HS-5 (cell line): Measurements from ENCODE around the gene ZNF445.
"Not testable (repeated sequence)": the region's sequence is repeated elsewhere in the genome, so short reads cannot be mapped to it uniquely, and the experiment has no call there.

Experiments
- DNase-seq: peaks from one replicate; pipeline ENCODE4 v3.0.0-alpha.2; 2012; ENCODE audit warnings: low read depth

The ZNF445 gene

GRCh38 chr3:44434834-44435510 is 42.5 kb downstream of the ZNF445 start:
- no peak for DNase-seq

DNA sequence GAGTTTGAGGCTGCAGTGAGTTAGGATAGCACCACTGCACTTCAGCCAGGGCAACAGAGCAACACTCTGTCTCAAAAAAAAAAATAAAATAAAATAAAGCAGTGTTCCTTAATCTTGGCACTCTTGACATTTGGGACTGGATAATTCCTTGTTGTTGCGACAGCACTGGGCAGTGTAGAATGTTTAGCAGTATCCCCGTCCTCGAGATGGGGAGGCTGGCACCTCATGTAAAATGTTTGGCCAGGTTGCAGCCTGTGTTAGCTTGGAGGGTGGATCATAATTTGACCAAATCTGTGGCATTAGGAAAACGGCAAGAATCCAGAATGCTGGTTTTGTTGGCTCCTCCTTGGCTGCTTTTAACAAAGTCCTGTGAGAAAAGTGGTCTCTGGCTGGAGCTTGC is 47.0 kb downstream of the ZNF445 start:
- DNase-seq: no peak

- DNase-seq: no peak
These were observed 48.0 kb downstream of the ZNF445 start for GRCh38 chr3:44429459-44429858.

DNA sequence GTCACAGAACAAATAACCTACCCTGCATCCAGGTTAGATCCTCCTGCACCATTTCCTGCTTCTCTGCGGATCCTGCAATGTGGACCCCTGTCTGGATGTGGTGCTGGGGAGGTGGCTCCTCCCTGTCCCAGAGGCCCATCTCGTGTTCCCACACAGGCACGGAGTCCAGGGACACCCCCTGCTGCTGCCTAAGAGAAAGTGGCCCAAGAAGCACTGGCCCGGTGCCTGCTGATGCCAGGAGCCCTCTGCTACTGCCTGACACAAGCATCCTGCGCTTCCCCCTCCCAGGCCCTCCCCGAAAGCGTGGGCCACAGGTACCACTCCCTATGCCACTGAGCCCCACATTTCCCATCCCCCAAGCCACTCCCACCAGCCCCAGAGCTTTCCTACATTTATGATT is 48.6 kb downstream of the ZNF445 start:
- DNase-seq: no peak

GRCh38 chr3:44427683-44428082 is 49.8 kb downstream of the ZNF445 start:
- no peak for DNase-seq

DNA sequence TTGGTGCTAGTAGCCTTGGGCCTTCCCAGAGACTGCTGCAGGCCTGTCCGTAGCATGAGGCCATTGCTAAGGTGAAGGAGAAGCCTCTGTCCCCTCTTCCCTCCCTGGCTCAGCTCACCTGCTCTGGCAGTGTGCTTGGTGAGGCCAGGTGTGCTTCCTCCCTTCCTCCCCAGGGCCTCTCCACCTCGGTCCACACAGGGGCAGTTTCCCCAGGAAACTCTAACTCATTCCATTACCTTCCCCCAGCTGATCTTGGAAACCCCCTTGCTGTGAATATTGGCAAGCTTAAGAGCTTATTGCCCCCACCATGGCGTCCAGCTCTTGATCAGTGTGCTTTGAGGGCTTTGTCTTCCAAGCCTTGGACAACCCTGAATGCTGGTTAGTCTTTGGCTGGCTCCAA is 52.7 kb downstream of the ZNF445 start:
- no peak for DNase-seq

DNA sequence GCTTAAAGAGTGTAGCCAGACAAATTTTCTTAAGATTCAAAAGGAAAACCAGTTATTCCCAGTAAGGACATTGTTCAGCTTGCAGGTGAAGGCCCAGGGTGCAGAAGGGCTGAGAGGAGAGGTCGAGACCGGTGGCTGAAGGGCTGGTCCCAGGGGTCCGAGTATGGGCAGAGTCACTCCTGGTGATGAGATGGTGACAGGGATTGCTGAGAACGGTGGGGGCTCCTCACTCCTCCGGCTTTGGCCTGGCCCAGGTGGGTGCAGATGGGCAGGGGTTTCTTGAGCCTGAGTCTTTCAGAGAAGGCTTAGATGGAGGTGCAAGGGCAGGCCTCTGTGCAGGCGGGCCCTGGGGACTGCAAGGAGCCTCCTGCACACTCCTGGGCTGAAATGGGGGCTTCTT is 56.2 kb downstream of the ZNF445 start:
- no peak for DNase-seq

GRCh38 chr3:44420676-44421075 is 56.8 kb downstream of the ZNF445 start:
- no peak for DNase-seq

DNA sequence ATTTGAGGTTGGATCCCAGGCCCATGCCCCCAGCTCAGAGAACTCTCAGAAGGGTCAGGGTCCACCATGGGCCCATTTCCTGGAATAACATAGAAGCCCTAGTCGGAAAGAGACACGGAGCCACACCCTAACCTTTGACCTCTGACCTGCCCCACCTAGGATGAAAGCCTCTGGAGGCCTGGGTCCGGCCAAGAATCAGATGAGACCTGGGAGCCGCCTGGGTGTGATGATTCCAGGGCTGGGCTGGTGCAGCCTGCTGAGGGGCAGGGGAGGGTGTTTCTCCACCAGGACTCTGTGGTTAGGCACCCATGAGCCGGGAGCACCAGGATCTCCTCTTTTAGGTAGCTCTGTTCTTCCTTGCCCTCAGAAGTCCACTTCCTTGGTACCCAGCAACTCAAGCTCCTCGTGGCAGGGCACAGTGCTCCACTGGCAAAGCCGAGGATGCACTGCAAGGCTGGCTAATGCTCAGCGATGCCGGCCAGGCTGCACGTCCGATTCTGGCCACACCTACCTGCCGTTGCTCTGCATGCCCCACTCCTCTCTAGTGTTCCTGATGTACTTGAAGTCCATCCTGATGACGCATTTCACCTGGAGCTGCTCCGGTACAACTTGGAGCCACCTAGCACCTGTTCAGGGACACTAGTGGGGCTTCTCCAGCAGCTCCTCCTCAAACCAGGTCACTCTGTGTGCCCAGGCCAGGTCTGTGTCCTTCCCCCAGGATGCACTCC is 57.4 kb downstream of the ZNF445 start:
- no peak for DNase-seq

- DNase-seq: no peak
These were observed 58.2 kb downstream of the ZNF445 start for GRCh38 chr3:44419116-44419922.

DNA sequence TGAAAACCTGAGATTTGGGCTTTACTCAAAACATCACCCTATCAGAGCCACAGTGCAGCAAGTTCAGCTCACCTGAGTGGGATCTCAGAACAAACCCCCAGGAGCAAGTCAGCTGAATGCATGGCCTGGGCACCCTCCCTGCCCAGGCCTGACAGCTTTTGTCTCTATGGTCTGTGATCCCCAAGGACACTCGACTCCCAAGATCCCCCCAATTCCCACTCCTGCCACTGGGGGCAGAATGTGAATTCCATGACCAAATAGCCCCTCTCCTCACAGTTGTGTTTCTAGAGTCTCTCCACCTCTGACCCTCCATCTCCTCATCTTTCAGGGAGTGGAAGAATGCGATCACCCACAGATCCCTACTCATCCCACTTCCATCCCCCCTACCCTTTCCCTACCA is 58.9 kb downstream of the ZNF445 start:
- DNase-seq: no peak

- DNase-seq: not testable (repeated sequence)
These were observed 59.4 kb downstream of the ZNF445 start for GRCh38 chr3:44418118-44418517.

DNA sequence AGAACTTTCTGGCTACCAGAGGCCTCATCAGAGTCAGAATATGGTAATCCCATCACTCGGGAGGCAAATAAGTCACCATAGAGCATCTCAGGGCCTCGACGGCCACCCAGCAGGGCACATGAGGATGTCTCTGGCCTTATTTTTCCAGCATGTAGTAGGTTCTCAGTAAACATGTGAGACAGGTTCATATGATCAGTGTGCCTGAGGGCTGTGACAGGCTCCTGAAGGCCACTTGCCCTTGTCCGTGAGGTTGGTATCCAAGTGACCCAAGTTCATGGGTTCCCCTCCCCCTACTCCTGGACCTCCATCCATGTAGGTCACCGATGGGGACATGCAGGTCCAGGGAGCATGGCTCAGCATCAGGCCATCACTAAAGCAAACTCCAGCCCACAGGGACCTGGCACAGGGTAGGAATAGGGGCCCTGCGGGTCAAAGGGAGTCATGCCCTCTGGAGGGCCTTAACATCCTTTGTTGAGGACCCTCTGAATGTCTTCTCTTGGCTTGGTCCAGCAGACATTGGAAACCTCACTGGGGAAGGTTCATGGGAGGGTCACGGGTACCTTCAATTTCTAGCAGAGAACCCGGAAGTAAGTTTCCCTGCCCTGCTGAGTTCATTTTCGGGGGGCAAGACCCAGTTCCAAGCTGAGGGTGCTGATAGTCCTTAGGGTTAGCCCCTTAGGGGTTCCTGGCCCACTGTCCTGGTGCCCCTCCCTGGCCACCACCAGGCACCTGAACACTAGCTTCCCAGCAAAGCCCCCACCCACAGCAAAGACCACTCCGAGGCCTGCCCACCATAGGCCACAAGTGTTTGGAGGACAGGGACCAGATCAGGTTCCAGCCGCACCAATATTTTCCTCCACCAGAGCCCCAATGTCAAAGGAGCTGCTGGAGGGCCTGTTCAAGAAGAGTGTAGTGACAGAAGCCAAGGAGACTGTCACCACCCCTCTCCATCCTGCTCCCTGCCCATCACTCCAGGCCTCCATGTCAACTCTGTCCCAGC is 61.1 kb downstream of the ZNF445 start:
- no peak for DNase-seq

DNA sequence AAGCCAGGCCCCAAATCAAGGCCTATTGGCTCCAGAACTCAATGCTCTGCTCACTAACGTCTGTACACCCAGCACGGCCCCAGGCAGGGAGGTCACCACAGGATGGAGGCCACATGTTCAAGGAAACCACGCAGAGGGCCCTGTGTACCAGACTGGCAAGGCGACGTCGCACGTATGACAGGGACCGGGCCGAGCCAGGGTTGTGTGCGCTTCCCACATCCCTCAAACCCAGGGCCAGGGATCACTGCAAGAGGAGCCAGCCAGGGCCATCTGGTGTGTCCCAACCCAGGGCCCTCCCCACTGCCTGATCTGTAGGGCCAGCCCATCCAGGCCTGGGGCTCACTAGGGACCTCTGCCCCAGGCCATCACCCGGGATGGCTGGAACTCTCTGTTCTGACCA is 62.0 kb downstream of the ZNF445 start:
- no peak for DNase-seq

DNA sequence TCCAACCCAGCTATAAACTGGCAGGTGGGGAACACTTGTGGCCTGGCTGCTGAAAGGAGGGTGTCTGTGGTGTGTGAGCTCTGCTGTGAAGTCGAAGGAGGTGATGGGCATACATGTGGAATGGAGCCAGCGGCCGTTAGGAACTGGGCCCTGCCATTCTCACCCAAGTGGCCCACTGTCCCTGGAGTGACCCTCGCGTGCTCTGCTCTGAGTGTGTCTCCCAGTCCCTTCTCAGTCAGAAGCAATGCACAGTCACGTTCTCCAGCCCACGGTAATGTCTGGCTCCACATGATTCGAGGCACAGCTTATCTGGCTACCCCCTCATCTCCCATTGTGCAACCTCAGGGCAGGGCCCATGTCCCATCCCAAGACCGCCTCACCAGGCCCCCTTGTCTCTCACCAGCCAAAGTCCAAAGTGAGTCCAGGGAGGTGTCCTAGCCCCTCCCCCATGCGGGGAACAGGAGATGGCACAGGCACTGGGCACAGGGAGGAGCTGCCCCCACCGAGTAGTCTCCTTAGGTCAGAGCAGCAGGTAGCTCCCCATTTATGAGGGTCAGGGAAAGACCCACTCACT is 62.9 kb downstream of the ZNF445 start:
- no peak for DNase-seq

DNA sequence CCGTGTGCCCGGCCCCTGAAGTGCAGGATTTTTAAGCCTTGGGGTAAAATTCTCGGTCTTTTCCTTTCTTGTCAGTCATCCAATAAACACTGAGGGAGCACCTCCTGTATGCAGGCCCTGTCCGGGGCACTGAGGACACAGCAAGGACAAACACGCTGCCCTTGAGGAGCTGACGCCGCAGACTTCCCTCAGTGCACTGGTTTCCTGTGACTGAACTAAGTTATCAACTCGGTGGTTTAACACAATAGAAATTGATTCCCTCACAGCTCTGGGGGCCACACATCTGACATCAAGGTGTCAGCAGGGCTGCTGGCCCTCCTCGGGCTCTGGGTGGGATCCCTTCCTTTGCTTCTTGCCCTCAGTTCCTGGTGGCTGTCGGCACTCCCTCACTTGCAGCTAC is 65.1 kb downstream of the ZNF445 start:
- no peak for DNase-seq

DNA sequence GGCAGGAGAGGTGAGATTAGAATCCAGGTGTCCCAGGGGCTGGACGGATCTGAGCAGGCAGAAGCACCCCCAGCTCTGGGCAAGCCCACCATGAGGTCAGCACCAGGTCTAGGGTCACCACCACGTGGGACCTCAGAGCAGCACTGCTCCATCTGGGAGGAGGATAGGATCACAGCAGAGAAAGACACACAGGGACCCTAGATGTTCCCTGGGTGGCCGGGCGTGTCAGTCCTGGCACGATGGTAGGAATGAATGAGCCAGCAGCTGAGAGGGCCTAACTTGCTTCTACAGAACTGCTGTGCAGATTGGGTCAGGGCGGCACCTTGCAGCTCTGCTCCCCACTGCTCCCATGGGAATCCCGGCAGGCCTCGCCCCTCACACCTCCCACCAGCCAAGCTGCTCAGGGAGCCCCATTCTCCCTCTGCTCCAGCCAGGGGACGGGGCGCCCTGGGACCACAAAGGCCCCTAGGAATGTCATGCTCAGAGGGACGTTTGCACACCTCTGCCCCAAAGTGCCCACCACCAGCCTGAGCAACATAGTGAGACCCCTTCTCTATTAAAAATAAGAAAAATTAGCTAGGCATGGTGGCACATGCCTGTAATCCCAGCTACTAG is 66.3 kb downstream of the ZNF445 start:
- no peak for DNase-seq

- no peak for DNase-seq
These were observed 67.6 kb downstream of the ZNF445 start for GRCh38 chr3:44409640-44410410.

GRCh38 chr3:44402548-44402947 is 74.9 kb downstream of the ZNF445 start:
- DNase-seq: no peak

GRCh38 chr3:44400771-44401170 is 76.7 kb downstream of the ZNF445 start:
- no peak for DNase-seq
